Activated B cell treated with CpG ODN at 0.5 μM for 24 hours (primary cell): ENCODE data around the gene CEP192. TPM values are rescaled to one million over a fixed set of nuclear protein-coding genes. Genes with fewer than 3 reads are reported as not detected.
"Not testable (repeated sequence)": the region's sequence is repeated elsewhere in the genome, so short reads cannot be mapped to it uniquely, and the experiment has no call there.

ENCODE experiments used
- ATAC-seq: fragments of 200-7000 bp; cut with Tn5 transposase; one replicate; pipeline ENCODE4 v1.10.0; 2021; ENCODE audit warnings: low read depth, mild to moderate bottlenecking, moderate library complexity
- CTCF ChIA-PET: fragments of 350-600 bp; sonication (Branson Sonifier 250); formaldehyde crosslinking; loops from one replicate; lab custom pipeline; 2021; ENCODE audit warnings: antibody characterized with exemption; lab: Charles Lee
- POLR2A ChIA-PET: fragments of 350-600 bp; sonication (Branson Sonifier 250); formaldehyde crosslinking; loops from one replicate; lab custom pipeline; 2021; ENCODE audit warnings: antibody characterized with exemption; lab: Charles Lee
- DNase-seq: peaks from one replicate; pipeline ENCODE4 v3.0.0; 2022
- H3K27ac Mint-ChIP-seq: one replicate; pipeline ENCODE4 v1.8.0; 2020; ENCODE audit warnings: mixed read lengths
- H3K27me3 Mint-ChIP-seq: one replicate; pipeline ENCODE4 v1.8.0; 2021; ENCODE audit warnings: mixed read lengths
- H3K36me3 Mint-ChIP-seq: one replicate; pipeline ENCODE4 v1.8.0; 2021; ENCODE audit warnings: low read depth, mixed read lengths
- H3K4me1 Mint-ChIP-seq: one replicate; pipeline ENCODE4 v1.8.0; 2021; ENCODE audit warnings: mixed read lengths
- H3K4me3 Mint-ChIP-seq: one replicate; pipeline ENCODE4 v1.8.0; 2020; ENCODE audit warnings: mild to moderate bottlenecking, mixed read lengths
- H3K9me3 Mint-ChIP-seq: one replicate; pipeline ENCODE4 v1.8.0; 2020; ENCODE audit warnings: mixed read lengths
- intact Hi-C: fragments of 100-400 bp; cut with micrococcal nuclease; formaldehyde crosslinking; loops from one replicate; pipeline ENCODE4 v1.15.1; 2024
- total RNA-seq: library from RNA; stranded (reverse); gene quantifications from 2 replicates; pipeline ENCODE4 v1.2.3, GENCODE V29; 2022
- TF ChIP-seq, protein P1 (sequence below): fragments of 200-600 bp; IDR thresholded peaks from one replicate; pipeline ENCODE4 v1.8.0; 2022; ENCODE audit warnings: antibody characterized with exemption, mild to moderate bottlenecking

Gene CEP192
- total RNA-seq, 1 donor from 2014 or later: 34.2 TPM

DNA sequence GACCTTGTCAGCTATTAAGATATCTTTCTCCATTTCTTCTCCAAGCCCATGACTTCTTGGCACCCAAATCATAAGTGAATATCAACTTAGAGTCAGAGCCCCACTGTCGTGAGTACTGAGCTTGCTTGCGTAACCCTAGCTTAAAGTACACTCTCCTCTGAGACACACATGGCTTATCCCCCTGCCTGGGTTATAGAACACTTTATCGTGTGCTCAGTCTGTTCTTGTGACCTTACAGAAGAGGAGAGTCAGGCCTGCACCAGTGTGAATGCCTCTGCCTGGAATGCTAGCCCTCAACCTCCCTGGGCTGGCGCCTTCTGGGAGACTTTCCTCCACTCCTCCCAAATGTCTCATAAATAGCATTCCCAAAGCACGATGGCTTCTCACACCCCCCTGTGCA, 79.3 kb downstream of the CEP192 start:
- TF ChIP-seq, protein P1, sequence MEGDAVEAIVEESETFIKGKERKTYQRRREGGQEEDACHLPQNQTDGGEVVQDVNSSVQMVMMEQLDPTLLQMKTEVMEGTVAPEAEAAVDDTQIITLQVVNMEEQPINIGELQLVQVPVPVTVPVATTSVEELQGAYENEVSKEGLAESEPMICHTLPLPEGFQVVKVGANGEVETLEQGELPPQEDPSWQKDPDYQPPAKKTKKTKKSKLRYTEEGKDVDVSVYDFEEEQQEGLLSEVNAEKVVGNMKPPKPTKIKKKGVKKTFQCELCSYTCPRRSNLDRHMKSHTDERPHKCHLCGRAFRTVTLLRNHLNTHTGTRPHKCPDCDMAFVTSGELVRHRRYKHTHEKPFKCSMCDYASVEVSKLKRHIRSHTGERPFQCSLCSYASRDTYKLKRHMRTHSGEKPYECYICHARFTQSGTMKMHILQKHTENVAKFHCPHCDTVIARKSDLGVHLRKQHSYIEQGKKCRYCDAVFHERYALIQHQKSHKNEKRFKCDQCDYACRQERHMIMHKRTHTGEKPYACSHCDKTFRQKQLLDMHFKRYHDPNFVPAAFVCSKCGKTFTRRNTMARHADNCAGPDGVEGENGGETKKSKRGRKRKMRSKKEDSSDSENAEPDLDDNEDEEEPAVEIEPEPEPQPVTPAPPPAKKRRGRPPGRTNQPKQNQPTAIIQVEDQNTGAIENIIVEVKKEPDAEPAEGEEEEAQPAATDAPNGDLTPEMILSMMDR: no peak
- no peak for ATAC-seq

DNA sequence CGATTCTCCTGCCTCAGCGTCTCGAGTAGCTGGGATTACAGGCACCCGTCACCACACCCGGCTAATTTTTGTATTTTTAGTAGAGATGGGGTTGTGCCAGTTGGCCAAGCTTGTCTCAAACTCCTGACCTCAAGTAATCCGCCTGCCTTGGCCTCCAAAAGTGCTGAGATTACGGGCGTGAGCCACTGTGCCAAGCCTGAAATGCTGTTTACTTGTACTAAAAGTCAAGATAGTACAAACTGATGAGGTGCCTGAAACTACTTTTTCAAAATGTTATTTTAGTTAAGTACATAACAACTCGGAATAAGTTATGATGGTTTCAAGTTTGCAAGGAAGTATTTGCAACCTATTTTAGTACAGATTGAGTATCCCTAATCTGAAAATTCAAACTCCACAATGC, 85.7 kb downstream of the CEP192 start:
- intact Hi-C loops: no loop called here
- Mint-ChIP-seq H3K36me3 (peaks cover 89% of the 10 kb centered on the region), H3K4me3 (no peak overlapping the region), H3K27me3 (no peaks in the 10 kb centered on the region), H3K4me1 (no peaks in the 10 kb centered on the region), H3K27ac (no peak overlapping the region), H3K9me3 (peaks cover 4% of the 10 kb centered on the region)
- TF ChIP-seq, protein P1: no peak
- POLR2A ChIA-PET: interaction anchor here (0.6 kb wide), 1 partner anchor 63 kb away, joined by 3 read pairs; no protein-coding TSS in a partner anchor
- DNase-seq (no peak), ATAC-seq (no peak)
- CTCF ChIA-PET: no interaction called here

More for the DNA sequence above, 79.3 kb downstream of the CEP192 start:
- Mint-ChIP-seq H3K4me3 (no peak overlapping the region), H3K36me3 (peaks cover 85% of the 10 kb centered on the region), H3K27me3 (no peaks in the 10 kb centered on the region), H3K9me3 (no peaks in the 10 kb centered on the region), H3K4me1 (peaks cover 22% of the 10 kb centered on the region), H3K27ac (no peak overlapping the region)
- intact Hi-C loops: no loop called here
- ChIA-PET POLR2A (no interaction called here), CTCF (interaction anchor here (0.6 kb wide), 1 partner anchor 87 kb away, joined by 4 read pairs; no protein-coding TSS in a partner anchor)
- no peak for DNase-seq

DNA sequence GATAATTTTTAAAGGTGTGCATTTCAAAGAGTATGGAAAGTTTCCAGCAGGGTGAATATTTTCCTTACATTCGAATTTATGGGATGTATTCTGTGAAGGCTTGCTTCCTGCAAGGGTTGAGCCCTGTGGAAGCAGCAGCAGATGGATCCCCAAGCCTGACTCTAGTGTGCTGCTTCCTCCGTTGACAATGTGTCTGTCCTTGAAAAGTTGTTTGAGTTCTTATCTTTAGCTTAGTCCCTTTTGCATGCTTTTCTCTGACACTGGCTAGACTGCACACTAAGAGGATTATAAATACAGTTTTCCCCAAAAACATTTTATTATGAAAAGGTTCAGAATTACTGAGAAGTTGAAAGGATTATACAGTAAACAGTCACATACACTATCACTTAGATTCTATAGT, 86.3 kb downstream of the CEP192 start:
- TF ChIP-seq, protein P1: no peak
- intact Hi-C loops: no loop called here
- Mint-ChIP-seq H3K27ac (no peak overlapping the region), H3K4me1 (no peaks in the 10 kb centered on the region), H3K9me3 (peaks cover 4% of the 10 kb centered on the region), H3K27me3 (no peaks in the 10 kb centered on the region), H3K4me3 (no peak overlapping the region), H3K36me3 (peaks cover 89% of the 10 kb centered on the region)
- CTCF ChIA-PET: no interaction called here
- DNase-seq (no peak), ATAC-seq (no peak)
- POLR2A ChIA-PET: interaction anchor here (0.6 kb wide), 1 partner anchor 62 kb away, joined by 3 read pairs; no protein-coding TSS in a partner anchor

DNA sequence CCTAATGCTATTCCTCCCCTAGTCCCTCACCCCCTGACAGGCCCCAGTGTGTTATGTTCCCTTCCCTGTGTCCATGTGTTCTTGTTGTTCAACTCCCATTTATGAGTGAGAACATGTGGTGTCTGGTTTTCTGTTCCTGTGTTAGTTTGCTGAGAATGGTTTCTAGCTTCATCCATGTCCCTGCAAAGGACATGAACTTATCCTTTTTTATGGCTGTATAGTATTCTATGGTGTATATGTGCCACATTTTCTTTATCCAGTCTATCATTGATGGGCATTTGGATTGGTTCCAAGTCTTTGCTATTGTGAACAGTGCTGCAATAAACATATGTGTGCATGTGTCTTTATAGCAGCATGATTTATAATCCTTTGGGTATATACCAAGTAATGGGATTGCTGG, 86.9 kb downstream of the CEP192 start:
- H3K27ac Mint-ChIP-seq, H3K27me3 Mint-ChIP-seq, ATAC-seq, DNase-seq, H3K4me3 Mint-ChIP-seq, POLR2A ChIA-PET, CTCF ChIA-PET, intact Hi-C loops, H3K4me1 Mint-ChIP-seq, H3K9me3 Mint-ChIP-seq: not testable (repeated sequence)
- peaks cover 88% of the 10 kb centered on the region for H3K36me3 Mint-ChIP-seq

DNA sequence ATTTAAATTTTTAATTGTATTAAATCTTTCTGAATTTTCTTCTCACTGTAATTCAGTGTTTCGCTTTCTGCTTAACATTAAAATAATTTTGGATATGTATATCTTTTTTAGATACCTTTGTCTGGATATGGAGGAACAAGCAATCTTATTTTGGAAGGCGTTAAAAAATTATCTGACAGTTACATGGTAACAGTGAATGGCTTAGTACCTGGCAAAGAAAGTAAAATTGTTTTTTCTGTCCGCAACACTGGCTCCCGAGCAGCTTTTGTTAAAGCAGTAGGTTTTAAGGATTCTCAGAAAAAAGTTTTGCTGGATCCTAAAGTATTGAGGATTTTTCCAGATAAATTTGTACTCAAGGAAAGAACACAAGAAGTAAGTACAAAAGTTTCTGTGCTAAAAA, 95.7 kb downstream of the CEP192 start:
- Mint-ChIP-seq H3K27me3 (no peaks in the 10 kb centered on the region), H3K36me3 (peaks cover 73% of the 10 kb centered on the region), H3K4me3 (no peak overlapping the region), H3K27ac (no peak overlapping the region), H3K9me3 (no peaks in the 10 kb centered on the region), H3K4me1 (no peaks in the 10 kb centered on the region)
- ChIA-PET CTCF (no interaction called here), POLR2A (no interaction called here)
- DNase-seq: no peak
- intact Hi-C loops: no loop called here
- no peak for ATAC-seq
- TF ChIP-seq, protein P1: no peak

DNA sequence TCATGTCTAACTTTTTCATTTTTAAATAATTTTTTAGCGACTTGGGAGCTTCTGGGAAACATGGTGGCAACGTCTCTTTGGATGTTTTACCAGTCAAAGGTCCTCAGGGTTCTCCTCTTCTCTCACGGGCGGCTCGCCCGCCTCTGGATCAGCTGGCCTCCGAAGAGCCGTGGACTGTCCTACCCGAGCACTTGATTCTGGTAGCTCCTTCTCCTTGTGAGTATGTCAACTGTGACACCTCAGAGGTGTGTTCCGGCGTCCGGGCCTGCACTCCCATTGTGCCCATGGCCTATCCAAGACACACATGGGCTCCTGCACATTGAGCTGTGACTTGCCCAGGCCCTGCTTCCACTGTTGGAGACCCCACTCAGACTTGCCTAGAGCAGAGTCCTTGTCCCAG, 104.3 kb downstream of the CEP192 start:
- H3K4me3 Mint-ChIP-seq: no peak overlapping the region
- TF ChIP-seq, protein P1: no peak
- CTCF ChIA-PET: no interaction called here
- DNase-seq: no peak
- intact Hi-C loops: no loop called here
- H3K4me1 Mint-ChIP-seq: no peaks in the 10 kb centered on the region
- ATAC-seq: no peak
- POLR2A ChIA-PET: no interaction called here
- H3K27me3 Mint-ChIP-seq: no peaks in the 10 kb centered on the region
- no peaks in the 10 kb centered on the region for H3K9me3 Mint-ChIP-seq
- H3K36me3 Mint-ChIP-seq: peaks cover 71% of the 10 kb centered on the region
- no peak overlapping the region for H3K27ac Mint-ChIP-seq
